NCI-H510A (cell line): Measurements from ENCODE around the gene ADAMTS18.

Experiments used
- DNase-seq: peaks from one replicate; lab custom pipeline; 2025; lab: John Stamatoyannopoulos, UW

Gene ADAMTS18

GRCh38 chr16:77324729-77325128 lies 110.1 kb downstream of the ADAMTS18 start:
- no peak for DNase-seq

- DNase-seq, result no peak
These were observed 111.1 kb downstream of the ADAMTS18 start for GRCh38 chr16:77323695-77324094.

- DNase-seq, result no peak
These were observed 112.1 kb downstream of the ADAMTS18 start for GRCh38 chr16:77322757-77323156.

GRCh38 chr16:77317059-77317458 lies 117.8 kb downstream of the ADAMTS18 start:
- no peak for DNase-seq

GRCh38 chr16:77310877-77311276 lies 124.0 kb downstream of the ADAMTS18 start:
- no peak for DNase-seq

- DNase-seq, result no peak
These were observed 126.7 kb downstream of the ADAMTS18 start for GRCh38 chr16:77308163-77308561.

GRCh38 chr16:77307426-77308162 lies 127.2 kb downstream of the ADAMTS18 start:
- DNase-seq, result no peak

GRCh38 chr16:77306075-77306474 lies 128.8 kb downstream of the ADAMTS18 start:
- no peak for DNase-seq

- DNase-seq, result no peak
These were observed 130.0 kb downstream of the ADAMTS18 start for GRCh38 chr16:77304877-77305276.

GRCh38 chr16:77304134-77304533 lies 130.7 kb downstream of the ADAMTS18 start:
- DNase-seq, result no peak

- DNase-seq, result no peak
These were observed 132.2 kb downstream of the ADAMTS18 start for GRCh38 chr16:77302674-77303073.

- DNase-seq, result no peak
These were observed 132.6 kb downstream of the ADAMTS18 start for GRCh38 chr16:77302249-77302648.

- no peak for DNase-seq
These were observed 134.6 kb downstream of the ADAMTS18 start for GRCh38 chr16:77300256-77300655.

GRCh38 chr16:77299395-77299794 lies 135.4 kb downstream of the ADAMTS18 start:
- DNase-seq, result no peak

- DNase-seq, result no peak
These were observed 136.1 kb downstream of the ADAMTS18 start for GRCh38 chr16:77298418-77299360.

- DNase-seq, result no peak
These were observed 136.8 kb downstream of the ADAMTS18 start for GRCh38 chr16:77297996-77298395.

- DNase-seq, result no peak
These were observed 138.9 kb downstream of the ADAMTS18 start for GRCh38 chr16:77295896-77296295.

- DNase-seq, result no peak
These were observed 144.3 kb downstream of the ADAMTS18 start for GRCh38 chr16:77290451-77291115.

GRCh38 chr16:77289331-77289809 lies 145.5 kb downstream of the ADAMTS18 start:
- no peak for DNase-seq

- no peak for DNase-seq
These were observed 146.6 kb downstream of the ADAMTS18 start for GRCh38 chr16:77288222-77288621.

GRCh38 chr16:77285676-77286075 lies 149.2 kb downstream of the ADAMTS18 start:
- no peak for DNase-seq

GRCh38 chr16:77282345-77282744 lies 152.5 kb downstream of the ADAMTS18 start:
- no peak for DNase-seq
